HFFc6 (cell line): ENCODE results near the gene BNIP3. TPM values are rescaled to one million over a fixed set of nuclear protein-coding genes. Genes with fewer than 3 reads are reported as not detected.

Experiments
- DNase-seq: peaks from one replicate; pipeline ENCODE4 v3.0.0-alpha.2; 2018
- H3K27ac Mint-ChIP-seq: 2 replicates; pipeline ENCODE4 v1.8.0; 2020; ENCODE audit warnings: mild to moderate bottlenecking, mixed read lengths
- H3K27me3 Mint-ChIP-seq: 2 replicates; pipeline ENCODE4 v1.8.0; 2021; ENCODE audit warnings: mild to moderate bottlenecking, moderate library complexity, mixed read lengths; ENCODE audit not compliant: insufficient read depth
- H3K36me3 Mint-ChIP-seq: 2 replicates; pipeline ENCODE4 v1.8.0; 2021; ENCODE audit warnings: low read depth, mixed read lengths
- H3K4me1 Mint-ChIP-seq: 2 replicates; pipeline ENCODE4 v1.8.0; 2020; ENCODE audit warnings: low read depth, mixed read lengths
- H3K4me3 Mint-ChIP-seq: 2 replicates; pipeline ENCODE4 v1.8.0; 2020; ENCODE audit warnings: mild to moderate bottlenecking, moderate library complexity, mixed read lengths
- H3K9me3 Mint-ChIP-seq: 2 replicates; pipeline ENCODE4 v1.8.0; 2020; ENCODE audit warnings: mild to moderate bottlenecking, mixed read lengths
- total RNA-seq, 6 experiments: library from RNA; stranded (reverse); fragmentation: NEBNext Ultra II Directional; extraction: Animal tissue kit (Norgen Biotek cat#: 25700); gene quantifications; 2 replicates in 1 of 6; 3 replicates in 5 of 6; pipeline ENCODE4 v1.2.3, GENCODE V29; 2021
- TF ChIP-seq, protein P1 (sequence below): fragments of 200-600 bp; sonication (generic); IDR thresholded peaks from 2 replicates; pipeline ENCODE4 v1.5.0; 2021; ENCODE audit warnings: antibody characterized with exemption, mild to moderate bottlenecking

The BNIP3 gene
- total RNA-seq, 6 experiments from 2014 or later, result 71.0 to 107 (median 78.3) TPM

GRCh38 chr10:131930150-131930549, 51.6 kb downstream of the BNIP3 start:
- no peak for DNase-seq
- TF ChIP-seq, protein P1, sequence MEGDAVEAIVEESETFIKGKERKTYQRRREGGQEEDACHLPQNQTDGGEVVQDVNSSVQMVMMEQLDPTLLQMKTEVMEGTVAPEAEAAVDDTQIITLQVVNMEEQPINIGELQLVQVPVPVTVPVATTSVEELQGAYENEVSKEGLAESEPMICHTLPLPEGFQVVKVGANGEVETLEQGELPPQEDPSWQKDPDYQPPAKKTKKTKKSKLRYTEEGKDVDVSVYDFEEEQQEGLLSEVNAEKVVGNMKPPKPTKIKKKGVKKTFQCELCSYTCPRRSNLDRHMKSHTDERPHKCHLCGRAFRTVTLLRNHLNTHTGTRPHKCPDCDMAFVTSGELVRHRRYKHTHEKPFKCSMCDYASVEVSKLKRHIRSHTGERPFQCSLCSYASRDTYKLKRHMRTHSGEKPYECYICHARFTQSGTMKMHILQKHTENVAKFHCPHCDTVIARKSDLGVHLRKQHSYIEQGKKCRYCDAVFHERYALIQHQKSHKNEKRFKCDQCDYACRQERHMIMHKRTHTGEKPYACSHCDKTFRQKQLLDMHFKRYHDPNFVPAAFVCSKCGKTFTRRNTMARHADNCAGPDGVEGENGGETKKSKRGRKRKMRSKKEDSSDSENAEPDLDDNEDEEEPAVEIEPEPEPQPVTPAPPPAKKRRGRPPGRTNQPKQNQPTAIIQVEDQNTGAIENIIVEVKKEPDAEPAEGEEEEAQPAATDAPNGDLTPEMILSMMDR, result no peak
- no peak overlapping the region for H3K4me3 Mint-ChIP-seq
- no peak overlapping the region for H3K27ac Mint-ChIP-seq
- H3K9me3 Mint-ChIP-seq, result peaks cover 5% of the 10 kb centered on the region
- H3K36me3 Mint-ChIP-seq, result peaks cover 28% of the 10 kb centered on the region
- H3K27me3 Mint-ChIP-seq, result no peaks in the 10 kb centered on the region
- H3K4me1 Mint-ChIP-seq, result peaks cover 36% of the 10 kb centered on the region

- no peak overlapping the region for H3K27ac Mint-ChIP-seq
- peaks cover 33% of the 10 kb centered on the region for H3K36me3 Mint-ChIP-seq
- TF ChIP-seq, protein P1, result no peak
- no peaks in the 10 kb centered on the region for H3K27me3 Mint-ChIP-seq
- H3K4me1 Mint-ChIP-seq, result peaks cover 34% of the 10 kb centered on the region
- no peak overlapping the region for H3K4me3 Mint-ChIP-seq
- peaks cover 9% of the 10 kb centered on the region for H3K9me3 Mint-ChIP-seq
- no peak for DNase-seq
Observed at GRCh38 chr10:131929122-131929845, 52.4 kb downstream of the BNIP3 start.

GRCh38 chr10:131928248-131929095, 53.3 kb downstream of the BNIP3 start:
- Mint-ChIP-seq H3K4me3 (no peak overlapping the region), H3K36me3 (peaks cover 33% of the 10 kb centered on the region), H3K27ac (peak overlapping the region; percentile 35; the same call in 1 of the 2 replicates), H3K9me3 (peaks cover 9% of the 10 kb centered on the region), H3K27me3 (no peaks in the 10 kb centered on the region), H3K4me1 (peaks cover 31% of the 10 kb centered on the region)
- TF ChIP-seq, protein P1, result no peak
- no peak for DNase-seq

- Mint-ChIP-seq H3K4me3 (no peak overlapping the region), H3K36me3 (peaks cover 39% of the 10 kb centered on the region), H3K27ac (no peak overlapping the region), H3K4me1 (peaks cover 38% of the 10 kb centered on the region), H3K27me3 (no peaks in the 10 kb centered on the region), H3K9me3 (peaks cover 9% of the 10 kb centered on the region)
- TF ChIP-seq, protein P1, result no peak
- no peak for DNase-seq
Observed at GRCh38 chr10:131926743-131927595, 54.8 kb downstream of the BNIP3 start.

DNA sequence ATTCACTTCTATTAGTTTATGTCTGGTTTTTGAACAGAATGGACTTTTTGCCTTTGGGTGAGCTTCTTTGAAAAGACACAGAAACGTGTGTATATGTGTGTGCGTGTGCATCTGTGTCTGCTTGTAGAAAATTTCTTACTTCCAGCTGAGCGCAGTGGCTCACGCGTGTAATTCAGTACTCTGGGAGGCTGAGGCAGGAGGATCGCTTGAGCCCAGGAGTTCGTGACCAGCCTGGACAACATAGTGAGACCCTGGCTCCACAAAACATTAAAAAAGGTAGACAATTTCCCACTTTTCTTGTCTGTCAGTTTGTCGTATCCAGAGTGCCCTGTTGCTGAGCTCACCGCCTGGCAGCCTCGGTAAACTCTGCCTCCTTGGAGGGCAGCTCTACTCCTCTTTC, 55.5 kb downstream of the BNIP3 start:
- Mint-ChIP-seq H3K4me1 (peaks cover 38% of the 10 kb centered on the region), H3K27ac (no peak overlapping the region), H3K36me3 (peaks cover 39% of the 10 kb centered on the region), H3K27me3 (no peaks in the 10 kb centered on the region), H3K9me3 (peaks cover 9% of the 10 kb centered on the region), H3K4me3 (no peak overlapping the region)
- TF ChIP-seq, protein P1, result no peak
- no peak for DNase-seq
